GM19351 (cell line): ENCODE measurements around the gene SGCE.
A peak's percentile ranks its signal among the peaks of the same experiment; 100 is the strongest.

ENCODE experiments used
- ATAC-seq: cut with Tn5 transposase; IDR thresholded peaks from one replicate; pipeline ENCODE4 v1.9.1; 2021; ENCODE audit warnings: mild to moderate bottlenecking, moderate library complexity; ENCODE audit not compliant: unreplicated experiment

Gene SGCE

GRCh38 chr7:94575646-94576045, 80.3 kb downstream of the SGCE start:
- ATAC-seq, result no peak

- no peak for ATAC-seq
Observed at GRCh38 chr7:94571816-94572215, 84.1 kb downstream of the SGCE start.

GRCh38 chr7:94567396-94567795, 88.5 kb downstream of the SGCE start:
- no peak for ATAC-seq

DNA sequence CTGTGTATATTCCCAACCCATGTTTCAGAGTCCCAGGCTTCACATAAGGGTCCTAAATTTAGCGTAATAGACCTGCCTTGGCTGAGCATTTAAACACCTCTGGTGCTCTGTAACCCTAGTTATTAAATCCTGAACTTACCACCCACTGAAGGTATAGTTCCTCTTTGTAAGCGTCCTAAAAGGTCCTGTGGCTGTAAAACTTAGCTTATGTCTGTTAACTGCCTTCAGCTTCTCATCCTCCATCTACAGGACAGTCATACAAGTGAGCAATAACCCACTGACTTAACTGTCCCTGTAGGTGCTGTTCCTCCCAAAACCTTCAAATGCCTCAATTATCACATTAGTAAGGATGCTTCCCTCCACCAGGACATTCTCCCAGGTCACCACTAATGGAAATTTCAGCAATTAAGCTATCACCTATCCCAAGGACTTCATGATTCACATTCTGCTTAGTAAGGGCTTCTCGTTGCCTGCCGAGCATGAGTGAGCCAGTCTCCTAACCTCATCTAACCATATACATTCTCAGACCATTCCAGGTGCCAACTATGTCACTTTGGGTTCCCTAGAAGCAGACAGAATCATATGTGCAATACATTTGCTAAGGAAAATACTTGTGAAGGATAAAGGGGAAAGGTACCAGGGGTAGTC, 90.6 kb downstream of the SGCE start:
- ATAC-seq, result no peak

GRCh38 chr7:94562525-94562924, 93.4 kb downstream of the SGCE start:
- ATAC-seq, result no peak

DNA sequence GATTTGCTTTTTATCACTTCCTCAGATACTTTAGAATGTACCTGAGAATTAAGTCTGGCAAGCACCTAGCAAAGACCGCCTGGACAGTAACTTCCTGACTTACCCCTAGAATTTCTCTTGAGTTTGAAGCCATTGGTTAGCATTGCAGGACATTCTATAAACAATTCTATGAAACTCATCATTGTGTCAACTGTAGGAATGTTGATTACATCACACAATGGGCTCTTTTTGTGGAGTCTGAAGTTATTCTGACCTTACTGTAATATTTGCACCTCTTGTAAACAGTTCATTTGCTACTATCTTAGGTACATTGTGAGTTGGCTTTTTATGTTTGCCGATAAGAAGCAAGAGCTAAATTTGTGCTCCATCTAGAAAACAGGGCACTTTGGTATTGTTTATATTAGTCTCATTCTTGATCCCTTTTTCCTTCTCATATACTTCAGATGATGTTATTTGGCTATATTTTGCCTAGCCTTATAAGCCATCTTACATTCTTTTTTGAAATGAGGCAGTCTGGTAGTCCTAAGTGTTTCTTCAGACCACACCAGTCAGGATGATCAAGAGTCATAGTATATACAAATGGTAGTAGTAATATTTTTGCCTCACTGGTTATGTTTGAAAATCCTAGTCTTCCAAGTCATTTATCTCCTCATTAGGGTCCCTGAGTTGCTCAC, 94.0 kb downstream of the SGCE start:
- ATAC-seq, result no peak

DNA sequence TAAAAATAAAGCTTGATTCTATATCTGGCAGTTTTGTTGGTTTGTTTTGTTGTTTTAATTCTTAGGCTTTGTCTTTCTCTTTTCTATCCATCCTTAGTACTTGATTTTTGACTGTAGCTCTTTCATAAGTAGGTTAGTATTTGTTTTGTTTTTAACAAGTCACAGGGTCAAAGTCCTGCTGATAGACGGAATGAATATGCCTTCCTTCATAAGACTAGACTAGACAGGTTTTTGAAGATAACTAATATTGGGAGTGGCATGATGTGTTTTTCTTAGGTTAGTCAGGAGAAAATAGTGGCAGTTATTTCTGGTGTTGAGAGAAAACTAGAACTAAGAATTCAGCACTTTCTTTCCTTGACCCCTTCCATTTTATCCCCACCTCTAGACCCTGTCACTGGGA, 96.0 kb downstream of the SGCE start:
- no peak for ATAC-seq

- no peak for ATAC-seq
Observed at GRCh38 chr7:94557215-94557614, 98.7 kb downstream of the SGCE start.

DNA sequence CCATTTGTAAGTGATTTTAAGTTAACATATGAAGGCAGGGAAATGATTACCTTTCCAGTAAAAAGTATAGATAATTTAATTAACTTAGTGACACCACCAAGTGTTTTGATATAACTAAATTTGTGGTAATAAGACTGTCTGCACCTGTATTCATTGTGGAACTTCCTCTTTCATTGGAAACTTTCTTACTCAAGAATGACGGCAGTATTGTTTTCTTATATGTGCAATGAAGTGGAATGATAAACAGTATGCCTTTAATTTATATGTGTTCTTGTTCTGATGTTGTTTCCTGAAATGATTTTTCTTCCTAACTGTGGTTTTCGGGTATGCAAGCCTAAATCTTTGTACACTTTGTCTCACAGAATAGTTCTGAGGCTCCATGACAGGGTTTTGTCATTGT, 99.9 kb downstream of the SGCE start:
- peak; percentile 92 for ATAC-seq

DNA sequence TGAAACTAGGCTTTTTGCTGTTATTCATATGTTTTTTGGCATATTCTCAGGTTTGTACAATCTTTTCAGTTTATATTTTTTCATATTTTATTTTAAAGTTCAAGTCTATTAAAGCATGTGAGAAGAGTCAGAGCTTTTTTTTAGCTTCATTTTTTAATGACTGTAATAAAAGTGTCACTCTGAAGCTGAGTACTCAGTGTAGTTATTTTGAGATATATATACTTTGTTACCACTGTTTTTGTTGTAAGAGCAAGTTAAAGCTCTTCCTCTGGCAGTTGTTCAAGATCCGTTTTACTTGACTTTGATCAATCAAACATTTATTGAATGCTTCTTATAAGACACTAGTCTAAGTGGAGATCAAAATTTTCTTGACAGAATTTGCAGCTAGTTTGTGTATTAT, 108.8 kb downstream of the SGCE start:
- no peak for ATAC-seq

DNA sequence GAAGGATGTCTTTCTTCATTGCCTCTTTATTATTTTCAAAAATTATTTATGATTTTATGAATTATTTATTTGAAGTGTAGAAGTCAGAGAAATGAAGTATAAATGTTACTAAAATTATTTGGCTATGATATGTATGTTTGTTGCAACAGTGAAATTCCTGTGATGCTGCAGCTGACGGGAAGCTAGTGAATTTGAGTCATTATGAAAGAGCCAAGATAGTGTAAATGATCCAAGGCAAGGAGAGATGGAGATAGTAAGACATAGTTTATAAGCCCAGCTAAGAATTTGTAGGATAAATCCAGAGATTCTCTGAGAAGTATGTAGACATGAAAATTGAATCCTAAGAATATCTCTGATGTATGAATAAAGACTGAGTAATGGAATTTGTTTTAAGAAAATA, 115.5 kb downstream of the SGCE start:
- ATAC-seq, result no peak
